ENCODE results near the gene DGCR8.

DGCR8 gene

DNA sequence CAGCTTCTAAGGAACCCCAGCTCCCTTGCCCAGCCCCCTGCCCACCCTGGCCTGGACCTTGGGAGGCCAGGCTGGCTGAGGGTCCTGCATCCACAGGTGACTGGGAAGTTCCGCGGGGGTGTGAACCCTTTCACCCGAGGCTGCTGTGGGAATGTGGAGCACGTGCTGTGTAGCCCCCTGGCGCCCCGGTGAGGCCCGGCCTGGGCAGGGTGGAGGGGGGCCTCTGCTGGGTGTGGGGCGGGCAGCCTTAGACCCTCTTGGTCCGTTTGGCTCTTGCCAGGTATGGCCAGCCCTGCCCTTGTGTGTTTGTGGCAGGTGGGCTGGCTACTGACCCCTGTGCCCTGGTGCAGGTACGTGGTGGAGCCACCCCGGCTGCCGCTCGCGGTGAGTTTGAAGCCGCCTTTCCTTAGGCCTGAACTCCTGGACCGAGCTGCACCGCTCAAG lies 60.5 kb downstream of the DGCR8 start:
- DNase-seq = no peak

DNA sequence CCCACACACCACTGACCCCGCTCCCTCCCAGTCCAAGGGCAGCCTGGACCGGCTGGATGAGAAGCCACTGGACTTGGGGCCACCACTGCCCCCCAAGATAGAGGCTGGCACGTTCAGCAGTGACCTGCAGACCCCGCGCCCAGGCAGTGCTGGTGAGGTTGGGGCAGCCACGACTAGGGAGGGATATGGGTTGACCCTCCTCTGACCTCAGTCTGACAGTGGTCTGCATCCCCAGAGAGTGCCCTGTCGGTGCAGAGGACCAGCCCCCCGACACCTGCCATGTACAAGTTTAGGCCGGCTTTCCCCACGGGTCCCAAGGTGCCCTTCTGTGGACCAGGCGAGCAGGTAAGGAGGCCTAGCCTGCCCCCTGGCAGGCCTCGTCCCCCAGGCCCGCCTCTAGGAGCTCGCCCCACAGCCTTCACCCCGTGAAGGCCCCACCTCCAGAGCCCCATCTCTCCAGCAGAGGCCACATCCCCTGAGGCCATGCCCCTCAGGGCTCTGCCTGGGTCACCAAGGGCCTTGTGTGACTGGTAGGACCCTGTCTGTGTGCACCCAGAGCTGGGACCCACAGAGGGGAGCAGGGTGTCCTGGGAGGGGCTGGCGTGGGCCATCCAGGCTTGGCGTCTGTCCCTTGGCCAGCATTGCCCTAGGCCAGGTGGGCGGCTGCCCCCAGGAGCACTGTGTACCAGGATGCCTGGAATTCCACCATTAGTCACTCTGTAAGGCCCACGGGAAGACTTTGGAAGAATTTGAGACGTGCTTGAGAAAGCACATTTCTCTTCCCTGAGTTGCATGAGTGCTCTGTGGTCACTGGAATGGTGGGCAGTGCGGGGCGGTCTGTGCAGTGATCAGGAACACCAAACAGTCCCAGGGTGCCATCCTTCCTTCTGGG lies 61.4 kb downstream of the DGCR8 start:
- no peak for DNase-seq

DNA sequence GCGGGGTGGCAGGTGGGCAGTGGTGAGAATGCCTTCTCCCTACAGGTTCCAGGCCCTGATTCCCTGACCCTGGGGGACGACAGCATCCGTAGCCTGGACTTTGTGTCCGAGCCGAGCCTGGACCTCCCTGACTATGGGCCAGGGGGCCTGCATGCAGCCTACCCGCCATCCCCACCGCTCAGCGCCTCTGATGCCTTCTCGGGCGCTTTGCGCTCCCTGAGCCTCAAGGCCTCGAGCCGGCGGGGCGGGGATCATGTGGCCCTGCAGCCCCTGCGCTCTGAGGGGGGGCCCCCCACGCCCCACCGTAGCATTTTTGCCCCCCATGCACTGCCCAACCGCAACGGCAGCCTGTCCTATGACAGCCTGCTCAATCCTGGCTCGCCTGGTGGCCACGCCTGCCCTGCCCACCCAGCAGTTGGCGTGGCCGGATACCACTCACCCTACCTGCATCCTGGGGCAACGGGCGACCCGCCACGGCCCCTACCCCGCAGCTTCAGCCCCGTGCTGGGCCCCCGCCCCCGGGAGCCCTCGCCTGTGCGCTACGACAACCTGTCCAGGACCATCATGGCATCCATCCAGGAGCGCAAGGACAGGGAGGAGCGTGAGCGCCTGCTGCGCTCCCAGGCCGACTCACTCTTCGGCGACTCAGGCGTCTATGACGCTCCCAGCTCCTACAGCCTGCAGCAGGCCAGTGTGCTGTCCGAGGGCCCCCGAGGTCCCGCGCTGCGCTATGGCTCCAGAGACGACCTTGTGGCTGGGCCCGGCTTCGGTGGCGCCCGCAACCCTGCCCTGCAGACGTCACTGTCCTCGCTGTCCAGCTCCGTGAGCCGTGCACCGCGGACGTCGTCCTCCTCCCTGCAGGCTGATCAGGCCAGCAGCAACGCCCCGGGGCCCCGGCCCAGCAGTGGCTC lies 62.9 kb downstream of the DGCR8 start:
- no peak for DNase-seq

DNA sequence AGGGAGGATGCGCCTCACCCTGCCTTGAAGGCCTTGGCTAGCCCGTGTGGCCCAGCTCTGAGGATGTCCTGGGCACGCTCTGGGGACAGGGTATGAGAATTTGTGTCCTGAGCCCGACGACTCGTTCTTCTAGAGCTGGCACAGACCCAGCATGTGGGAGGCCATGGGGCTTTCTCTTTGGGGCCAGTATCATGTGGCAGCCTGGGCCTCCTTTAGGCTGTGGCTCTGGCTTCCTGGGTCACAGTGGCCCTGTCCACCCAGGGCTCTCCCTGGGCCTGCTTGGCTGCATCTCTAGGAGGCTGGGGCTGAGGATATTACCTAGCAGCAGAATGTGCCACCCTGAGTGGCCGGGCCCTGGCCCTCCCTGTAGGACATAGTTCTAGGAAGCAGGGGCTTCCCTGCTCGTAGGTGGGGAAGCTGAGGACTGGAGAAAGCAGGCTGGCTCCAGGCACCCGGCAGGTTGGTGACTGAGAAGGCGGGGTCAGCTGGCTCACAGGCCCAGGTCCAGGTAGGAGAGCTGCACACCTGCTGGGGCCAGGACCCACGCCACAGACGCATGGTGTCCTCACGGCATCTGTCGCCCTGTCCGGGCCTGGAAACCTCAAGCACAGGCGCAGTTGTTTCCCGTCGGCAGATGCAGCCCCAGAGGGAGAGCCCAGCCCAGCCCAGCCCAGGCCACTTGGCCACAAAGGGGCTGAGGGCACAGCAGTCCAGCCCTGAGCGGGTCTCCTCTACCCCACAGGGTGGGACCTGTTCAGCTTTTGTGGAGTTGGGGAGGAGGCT lies 64.0 kb downstream of the DGCR8 start:
- DNase-seq = no peak

DNA sequence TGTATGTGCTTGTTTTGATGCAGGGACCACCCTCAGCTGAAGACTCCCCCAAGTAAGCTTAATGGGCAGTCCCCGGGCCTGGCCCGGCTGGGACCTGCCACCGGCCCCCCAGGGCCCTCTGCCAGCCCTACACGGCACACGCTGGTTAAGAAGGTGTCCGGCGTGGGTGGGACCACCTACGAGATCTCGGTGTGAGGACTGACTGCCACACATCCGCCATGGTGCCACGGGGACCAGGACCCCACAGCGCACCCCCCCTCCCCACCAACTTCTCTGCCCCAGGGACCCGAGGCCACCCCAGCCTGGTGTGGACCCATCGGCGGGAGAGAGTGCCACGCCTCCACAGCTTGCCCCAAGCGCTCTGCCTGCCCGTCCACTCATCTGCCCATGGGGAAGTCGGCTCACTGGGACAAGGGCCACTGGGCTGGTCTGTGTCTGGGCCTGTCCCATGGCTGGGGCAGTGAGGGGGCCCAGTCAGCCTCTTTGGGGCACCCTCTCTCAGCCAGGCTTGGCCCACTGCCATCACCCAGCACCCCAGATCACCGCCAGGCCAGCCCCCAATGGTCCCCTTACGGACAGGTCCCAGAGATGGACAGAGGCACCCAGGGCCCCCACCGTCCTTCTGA lies 65.3 kb downstream of the DGCR8 start:
- no peak for DNase-seq

DNA sequence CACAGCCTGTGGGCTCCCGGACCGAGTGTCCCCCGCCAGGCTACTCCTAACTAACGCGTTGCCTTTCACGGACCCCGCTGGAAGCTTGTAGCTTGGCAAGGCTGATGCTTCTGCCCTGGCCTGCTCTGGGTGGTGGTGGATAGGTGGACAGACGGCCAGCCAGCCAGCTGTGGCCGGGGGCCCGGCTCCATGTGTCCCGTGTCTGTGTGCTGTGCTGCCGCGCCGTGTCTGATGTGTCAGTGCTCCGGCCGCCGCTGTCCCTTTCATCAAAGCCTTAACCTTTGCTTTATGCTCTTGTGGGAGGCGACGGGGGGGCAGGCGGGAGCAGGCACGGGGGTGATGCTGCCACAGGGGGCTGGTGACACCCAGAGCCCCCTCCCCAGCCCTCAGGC lies 65.8 kb downstream of the DGCR8 start:
- DNase-seq = no peak

DNA sequence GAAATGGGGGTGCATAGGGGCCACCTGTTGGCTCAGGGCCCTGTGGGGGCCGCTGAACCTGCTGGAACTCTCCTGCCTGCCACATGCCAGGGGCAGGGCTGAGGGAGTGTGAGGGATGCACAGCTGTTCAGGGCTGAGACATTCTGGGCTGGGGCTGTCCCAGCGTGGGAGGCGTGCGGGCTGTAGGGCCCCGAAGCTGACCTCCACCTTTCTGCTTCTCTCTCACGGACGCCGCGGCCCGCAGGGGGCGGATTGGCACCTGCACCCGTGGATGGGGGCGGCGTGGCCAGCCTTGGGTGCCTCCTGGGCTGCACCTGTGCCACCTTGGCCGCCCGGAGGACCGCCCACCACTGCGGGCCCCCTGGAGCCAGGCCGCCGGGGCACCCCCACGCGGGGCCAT lies 66.7 kb downstream of the DGCR8 start:
- DNase-seq = no peak

DNA sequence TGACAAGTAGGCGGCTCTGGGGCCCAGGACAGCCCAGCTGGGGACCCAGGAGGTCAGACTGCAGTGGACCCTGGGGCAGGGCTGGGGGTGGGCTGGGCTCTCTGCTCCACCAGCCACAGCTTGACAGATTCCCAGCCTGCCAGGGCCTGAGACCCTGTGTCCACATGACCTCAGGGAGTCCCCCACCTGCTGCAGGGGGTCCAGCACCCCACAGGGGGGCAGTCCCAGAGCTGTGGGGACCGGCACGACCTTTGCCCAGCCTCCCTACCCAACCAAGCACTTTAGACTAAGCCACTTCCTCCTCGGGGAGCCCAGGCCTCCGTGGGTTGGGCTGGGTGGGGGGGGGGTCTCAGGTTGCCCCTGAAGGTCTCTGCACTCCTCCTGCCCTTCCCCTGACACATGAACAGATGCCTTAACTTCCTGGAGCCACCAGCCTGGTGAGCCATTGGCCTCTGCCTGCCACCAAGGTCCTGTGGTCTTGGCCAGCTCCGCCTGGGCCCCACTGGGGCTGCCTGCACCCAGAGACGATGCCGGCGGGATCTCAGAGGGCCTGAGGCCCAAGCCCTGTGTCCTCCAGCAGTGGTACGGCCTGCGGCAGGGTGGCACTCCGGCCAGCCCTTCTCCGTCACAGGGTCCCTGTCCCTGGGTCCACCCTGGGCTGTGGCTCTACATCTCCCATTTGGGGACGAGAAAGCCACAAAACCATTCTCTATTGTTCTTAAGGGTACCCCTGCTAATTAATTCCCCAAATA lies 67.4 kb downstream of the DGCR8 start:
- no peak for DNase-seq

DNA sequence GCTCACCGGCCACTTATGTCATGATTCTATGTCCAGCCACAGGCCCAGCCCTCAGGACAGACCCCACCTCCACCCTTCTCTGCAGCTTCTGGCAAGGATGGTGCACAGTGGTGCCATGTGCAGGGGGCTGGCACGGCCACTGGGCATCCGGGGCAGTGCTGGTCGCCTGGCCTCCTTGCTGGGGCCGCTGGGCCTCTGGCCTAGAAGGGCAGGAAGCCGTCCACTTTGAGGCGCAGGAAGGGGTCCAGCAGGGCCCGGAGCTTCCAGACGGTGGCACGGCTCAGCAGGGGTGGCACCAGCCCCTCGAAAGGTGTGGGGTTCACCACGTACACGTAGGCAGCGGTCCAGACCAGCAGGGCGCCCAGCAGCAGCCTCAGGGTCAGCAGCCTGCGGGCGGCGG lies 68.4 kb downstream of the DGCR8 start:
- no peak for DNase-seq

DNA sequence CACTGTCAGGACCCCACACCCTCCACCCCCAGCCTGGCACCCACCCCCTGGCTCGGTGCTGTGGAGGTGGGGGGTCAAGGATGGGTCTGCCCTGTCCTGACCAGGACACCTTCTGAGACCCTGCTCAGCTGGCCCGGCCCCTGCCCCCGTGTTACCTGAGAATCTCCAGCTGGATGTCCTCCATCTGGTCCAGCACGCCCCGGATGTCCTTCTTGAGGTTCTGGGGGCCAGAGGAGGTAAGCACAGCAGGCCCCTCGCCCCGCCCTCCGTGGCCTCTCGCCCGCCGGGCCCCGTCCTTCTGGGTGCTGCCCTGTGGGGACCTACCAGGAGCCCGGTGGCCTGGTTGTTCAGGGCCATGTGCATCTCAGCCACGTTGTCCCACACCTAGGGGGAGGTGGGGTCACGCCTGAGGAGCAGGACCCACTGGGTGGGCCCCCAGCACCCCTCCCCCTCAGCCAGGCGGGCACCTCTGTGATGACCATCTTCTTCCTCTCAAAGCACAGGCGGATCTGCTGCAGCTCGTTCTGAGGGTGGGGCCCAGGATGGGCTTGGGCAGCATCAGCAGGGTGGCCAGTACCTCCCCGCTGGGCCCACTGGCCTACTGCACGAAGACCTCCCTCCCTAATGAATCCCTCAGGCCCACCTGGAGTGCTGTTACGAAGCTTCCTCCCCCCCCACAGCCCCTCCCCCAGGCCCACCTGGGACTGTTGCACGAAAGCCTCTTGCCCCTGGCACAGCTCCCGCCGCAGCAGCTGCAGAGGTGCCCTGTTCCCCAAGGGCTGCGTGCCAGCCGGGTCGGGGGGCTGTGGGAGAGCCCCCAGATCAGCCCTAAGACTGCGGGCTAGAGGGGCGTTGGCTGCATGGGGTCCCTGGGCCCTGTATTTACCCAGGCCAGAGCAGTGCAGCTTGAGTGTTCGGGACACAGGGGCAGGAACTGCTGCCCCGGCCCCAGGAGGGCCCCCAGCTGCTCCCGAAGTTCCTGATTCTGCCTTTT lies 69.5 kb downstream of the DGCR8 start:
- DNase-seq = no peak

DNA sequence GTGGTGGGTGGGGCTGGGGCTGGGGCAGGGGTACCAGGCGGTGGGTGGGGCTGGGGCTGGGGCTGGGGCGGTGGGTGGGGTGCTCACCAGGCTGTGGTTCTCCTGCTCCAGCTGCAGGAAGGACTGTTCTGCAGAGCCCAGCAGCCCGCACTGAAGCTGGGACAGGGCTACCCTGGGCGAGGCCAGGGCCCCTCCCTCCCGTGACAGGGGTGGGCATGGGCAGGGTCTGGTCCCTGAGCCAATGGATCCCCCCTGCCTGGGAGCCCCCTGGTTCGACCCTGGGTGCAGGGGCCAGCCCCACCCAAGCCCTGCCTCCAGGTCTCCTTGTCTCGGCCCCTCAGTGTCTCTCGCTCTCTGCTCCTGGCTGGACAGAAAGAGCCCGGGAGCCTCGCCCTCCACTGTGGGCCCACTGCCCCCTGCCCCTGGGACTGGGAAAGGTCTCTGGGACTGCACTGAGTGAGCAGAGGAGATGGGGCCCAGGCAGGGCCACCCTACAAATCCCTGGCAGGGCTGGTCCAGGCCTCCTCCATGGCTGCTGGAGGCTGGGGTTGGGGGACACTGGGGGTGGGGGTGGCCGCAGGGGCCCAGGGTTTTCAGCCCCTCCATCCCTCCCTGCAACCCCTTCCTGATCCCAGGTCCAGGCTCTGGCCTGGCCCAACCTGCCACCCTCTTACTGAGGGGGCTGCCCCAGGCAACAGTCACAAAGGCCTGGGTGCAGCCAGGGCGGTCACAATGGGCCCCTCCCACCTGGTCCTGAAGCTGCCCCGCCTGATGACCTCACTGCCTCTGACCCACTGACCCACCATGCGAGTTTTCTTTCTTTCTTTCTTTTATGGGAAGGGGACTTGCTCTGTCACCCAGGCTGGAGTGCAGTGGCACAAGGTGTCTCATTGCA lies 70.6 kb downstream of the DGCR8 start, which contains the start of gene CCDC188:
TSS of gene CCDC188 (minus strand) at position 675 of the 895 bp plus-strand sequence. CDS start at position 606, 69 bp downstream.
- DNase-seq = no peak

DNA sequence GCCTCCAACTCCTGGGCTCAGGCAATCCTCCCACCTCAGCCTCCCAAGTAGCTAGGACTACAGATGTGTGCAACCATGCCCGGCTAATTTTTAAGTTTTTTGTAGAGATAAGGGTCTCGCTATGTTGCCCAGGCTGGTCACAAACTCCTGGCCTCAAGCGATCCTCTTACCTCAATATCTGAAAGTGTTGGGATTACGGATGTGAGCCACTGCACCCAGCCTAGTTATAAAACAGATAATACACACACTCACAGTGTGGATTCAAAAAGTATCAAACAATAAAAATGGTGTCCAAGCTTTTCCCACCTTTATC lies 71.2 kb downstream of the DGCR8 start:
- DNase-seq = no peak

DNA sequence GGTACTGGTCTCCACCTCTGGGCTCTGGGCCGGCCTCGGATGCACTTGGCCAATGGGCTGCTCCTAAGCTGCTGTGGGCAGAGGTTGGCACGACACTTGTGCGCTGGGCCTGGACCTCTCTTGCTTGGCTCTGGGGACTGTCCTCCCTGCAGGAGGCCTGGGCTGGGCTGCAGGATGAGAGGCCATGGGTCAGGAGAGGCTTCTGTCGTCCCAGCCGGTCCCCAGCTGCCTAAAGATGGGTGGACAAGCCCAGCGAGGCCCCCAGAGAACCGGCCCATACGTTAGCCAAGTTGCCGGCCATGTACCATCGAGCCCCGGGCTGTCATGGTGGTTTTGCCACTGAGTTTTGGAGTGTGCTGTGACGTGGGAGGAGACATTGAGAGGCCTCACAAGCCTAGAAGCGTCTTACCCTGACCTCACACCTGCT lies 72.4 kb downstream of the DGCR8 start:
- no peak for DNase-seq

DNA sequence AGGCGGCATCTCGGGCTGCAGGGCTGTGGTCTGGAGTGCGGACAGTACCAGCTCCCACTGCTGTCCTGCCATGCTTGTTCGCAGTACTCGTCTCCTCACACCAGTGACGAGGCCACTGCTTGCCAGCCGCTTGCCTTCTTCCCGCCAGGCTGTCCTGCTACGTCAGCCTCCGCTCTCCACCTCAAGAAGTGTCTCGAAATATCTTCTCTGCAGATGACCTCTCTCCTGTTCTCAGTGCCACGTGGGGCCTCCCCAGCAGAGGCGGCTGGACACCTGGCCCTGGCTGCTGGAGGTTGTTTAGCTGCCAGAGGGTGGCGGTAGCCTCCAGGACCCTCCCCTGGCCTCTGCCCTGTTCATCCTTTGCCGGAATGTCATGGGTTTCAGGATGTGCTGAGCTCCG lies 73.9 kb downstream of the DGCR8 start:
- DNase-seq = no peak

DNA sequence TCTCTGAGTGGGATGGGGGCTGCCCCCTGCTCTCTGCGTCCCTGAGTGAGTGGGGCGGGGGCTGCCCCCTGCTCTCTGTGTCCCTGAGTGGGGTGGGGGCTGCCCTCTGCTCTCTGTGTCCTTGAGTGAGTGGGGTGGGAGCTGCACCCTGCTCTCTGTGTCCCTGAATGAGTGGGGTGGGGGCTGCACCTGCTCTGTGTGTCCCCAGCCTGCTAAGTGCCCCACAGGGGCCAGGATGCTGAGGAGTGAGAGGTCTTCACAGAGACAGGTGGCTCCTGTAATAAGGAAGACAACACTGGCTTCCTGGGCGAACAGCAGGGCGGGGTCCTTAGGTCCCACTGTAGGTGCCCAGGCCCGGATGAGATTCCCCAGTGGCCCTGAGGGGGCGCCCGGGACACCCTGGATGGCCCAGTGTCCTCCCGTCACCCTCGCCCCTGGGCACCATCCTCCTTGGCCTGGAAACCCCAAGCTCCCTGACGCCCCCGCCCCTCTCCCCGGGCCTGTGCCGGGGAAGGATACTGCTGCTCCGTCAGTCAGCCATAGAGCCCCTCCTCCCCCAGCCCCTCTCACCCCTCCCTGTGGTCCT lies 74.7 kb downstream of the DGCR8 start:
- no peak for DNase-seq

DNA sequence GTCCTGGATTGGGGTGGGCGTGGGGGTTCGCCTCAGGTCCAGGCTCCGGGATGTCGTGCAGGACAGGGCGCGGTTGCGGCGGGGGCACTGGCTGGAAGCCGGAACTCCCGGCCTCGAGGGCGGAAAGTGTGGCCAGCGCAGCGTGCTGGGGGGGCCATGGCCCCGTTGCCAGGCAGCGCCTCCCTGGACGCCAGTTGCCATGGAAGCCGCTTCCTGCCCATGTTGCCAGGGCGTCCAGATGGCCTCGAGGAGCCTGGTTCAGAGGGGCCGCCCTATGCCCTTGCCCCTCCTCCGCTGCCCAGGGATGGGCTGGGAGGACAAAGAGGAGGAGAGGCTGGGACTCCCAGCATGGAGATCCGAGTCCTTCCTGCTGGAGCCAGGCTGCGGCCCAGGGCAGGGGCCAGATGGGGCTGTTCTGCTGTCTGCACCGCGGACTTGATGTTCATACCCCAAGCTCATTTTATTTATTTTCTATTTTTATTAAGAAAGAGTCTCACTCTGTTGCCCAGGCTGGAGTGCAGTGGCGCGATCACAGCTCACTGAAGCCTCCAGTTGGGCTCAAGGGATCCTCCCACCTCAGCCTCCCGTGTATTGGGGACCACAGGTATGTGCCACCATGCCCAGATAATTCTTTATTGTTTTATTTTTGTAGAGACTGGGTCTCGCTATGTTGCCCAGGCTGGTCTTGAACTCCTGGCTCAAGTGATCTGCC lies 75.4 kb downstream of the DGCR8 start:
- DNase-seq = no peak

DNA sequence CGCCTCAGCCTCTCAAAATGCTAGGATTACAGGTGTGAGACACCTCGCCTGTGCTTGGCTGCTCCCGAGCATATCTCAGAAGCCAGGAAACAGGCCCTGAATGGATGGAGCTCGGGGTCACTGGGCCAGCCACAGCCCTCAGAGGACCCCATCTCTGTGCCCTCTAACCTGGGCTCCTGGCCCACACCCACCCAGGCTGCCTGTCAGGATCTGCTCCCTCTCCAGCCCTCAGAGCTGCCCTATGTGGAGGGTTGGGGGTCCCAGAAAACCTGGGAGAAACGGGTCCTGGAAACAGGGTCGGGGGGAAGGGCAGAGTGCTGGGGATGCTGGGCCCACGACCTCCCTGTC lies 76.0 kb downstream of the DGCR8 start:
- no peak for DNase-seq

All from activated T-cell treated with anti-CD3 and anti-CD28 coated beads, Interleukin-2, amount 50 U/mL, for 48 hours (primary cell).